Lower lobe of right lung (tissue), 2 donors: Measurements from ENCODE around the gene POFUT1. TPM values are rescaled to one million over a fixed set of nuclear protein-coding genes. Genes with fewer than 3 reads are reported as not detected.
A peak's percentile ranks its signal among the peaks of the same experiment; 100 is the strongest.

Experiments used
- ATAC-seq, 2 donors: fragments of 200-7000 bp; cut with Tn5 transposase; one replicate each; pipeline ENCODE4 v1.9.1; 2020 to 2022; ENCODE audit warnings: mild to moderate bottlenecking in 2 of 2, moderate library complexity in 2 of 2
- DNase-seq: peaks from one replicate; pipeline ENCODE4 v3.0.0-alpha.2; 2020
- H3K27ac ChIP-seq: fragments of 200-600 bp; one replicate; pipeline ENCODE4 v1.8.0; 2022
- H3K27me3 ChIP-seq: fragments of 200-600 bp; one replicate; pipeline ENCODE4 v1.8.0; 2022; ENCODE audit warnings: low read depth
- H3K36me3 ChIP-seq: fragments of 200-600 bp; one replicate; pipeline ENCODE4 v1.8.0; 2022; ENCODE audit warnings: mild to moderate bottlenecking
- H3K4me1 ChIP-seq: fragments of 200-600 bp; one replicate; pipeline ENCODE4 v1.8.0; 2022
- H3K4me3 ChIP-seq: fragments of 200-600 bp; one replicate; pipeline ENCODE4 v1.8.0; 2022; ENCODE audit warnings: mild to moderate bottlenecking
- H3K9me3 ChIP-seq: fragments of 200-600 bp; one replicate; pipeline ENCODE4 v1.8.0; 2022
- intact Hi-C: fragments of 100-400 bp; cut with DNase I; formaldehyde crosslinking; loops from one replicate; pipeline ENCODE4 v1.11.0; 2022
- total RNA-seq: library from RNA; stranded (reverse); fragmentation: NEBNext Ultra II Directional; extraction: Animal tissue kit (Norgen Biotek cat#: 25700); gene quantifications from one replicate; pipeline ENCODE4 v1.2.1, GENCODE V29; 2021
- TF ChIP-seq, protein P1 (sequence below): fragments of 200-600 bp; IDR thresholded peaks from one replicate; pipeline ENCODE4 v1.8.0; 2022; ENCODE audit warnings: antibody characterized with exemption, mild to moderate bottlenecking
- donor health status: DM: no; HTN: yes; CAD: no; lungs with severe emphysema.

The POFUT1 gene
- total RNA-seq, 1 donor from 2014 or later, result 26.1 TPM

DNA sequence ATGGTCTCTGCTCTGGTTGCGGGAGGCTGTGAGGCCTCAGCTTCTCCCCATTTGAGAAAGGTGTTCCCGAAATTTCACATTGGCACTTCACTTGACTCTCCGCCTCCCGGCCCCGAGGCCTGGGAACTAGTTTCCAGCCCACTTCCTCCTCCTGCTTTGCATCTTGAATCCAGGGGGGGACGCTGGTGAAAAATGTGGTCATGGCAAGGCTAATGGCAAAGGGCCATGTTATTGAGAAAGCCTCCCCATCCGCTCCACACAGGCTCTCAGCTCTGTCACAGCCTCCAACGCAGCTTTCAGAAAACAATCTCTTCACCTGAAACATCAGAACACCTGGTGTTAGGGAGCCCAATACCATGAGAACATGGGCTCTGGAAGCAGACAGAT is 5.7 kb upstream of the POFUT1 start:
- H3K4me3 ChIP-seq, result peak overlapping the region; percentile 7
- no peaks in the 10 kb centered on the region for H3K27me3 ChIP-seq
- TF ChIP-seq, protein P1, sequence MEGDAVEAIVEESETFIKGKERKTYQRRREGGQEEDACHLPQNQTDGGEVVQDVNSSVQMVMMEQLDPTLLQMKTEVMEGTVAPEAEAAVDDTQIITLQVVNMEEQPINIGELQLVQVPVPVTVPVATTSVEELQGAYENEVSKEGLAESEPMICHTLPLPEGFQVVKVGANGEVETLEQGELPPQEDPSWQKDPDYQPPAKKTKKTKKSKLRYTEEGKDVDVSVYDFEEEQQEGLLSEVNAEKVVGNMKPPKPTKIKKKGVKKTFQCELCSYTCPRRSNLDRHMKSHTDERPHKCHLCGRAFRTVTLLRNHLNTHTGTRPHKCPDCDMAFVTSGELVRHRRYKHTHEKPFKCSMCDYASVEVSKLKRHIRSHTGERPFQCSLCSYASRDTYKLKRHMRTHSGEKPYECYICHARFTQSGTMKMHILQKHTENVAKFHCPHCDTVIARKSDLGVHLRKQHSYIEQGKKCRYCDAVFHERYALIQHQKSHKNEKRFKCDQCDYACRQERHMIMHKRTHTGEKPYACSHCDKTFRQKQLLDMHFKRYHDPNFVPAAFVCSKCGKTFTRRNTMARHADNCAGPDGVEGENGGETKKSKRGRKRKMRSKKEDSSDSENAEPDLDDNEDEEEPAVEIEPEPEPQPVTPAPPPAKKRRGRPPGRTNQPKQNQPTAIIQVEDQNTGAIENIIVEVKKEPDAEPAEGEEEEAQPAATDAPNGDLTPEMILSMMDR, result no peak
- peak overlapping the region; percentile 94 for H3K27ac ChIP-seq
- intact Hi-C loops, result no loop called here
- H3K36me3 ChIP-seq, result peaks cover 50% of the 10 kb centered on the region
- peak; percentile 59 for DNase-seq
- peaks cover 66% of the 10 kb centered on the region for H3K4me1 ChIP-seq
- ATAC-seq, result peak; percentile 35 to 51
- no peaks in the 10 kb centered on the region for H3K9me3 ChIP-seq

DNA sequence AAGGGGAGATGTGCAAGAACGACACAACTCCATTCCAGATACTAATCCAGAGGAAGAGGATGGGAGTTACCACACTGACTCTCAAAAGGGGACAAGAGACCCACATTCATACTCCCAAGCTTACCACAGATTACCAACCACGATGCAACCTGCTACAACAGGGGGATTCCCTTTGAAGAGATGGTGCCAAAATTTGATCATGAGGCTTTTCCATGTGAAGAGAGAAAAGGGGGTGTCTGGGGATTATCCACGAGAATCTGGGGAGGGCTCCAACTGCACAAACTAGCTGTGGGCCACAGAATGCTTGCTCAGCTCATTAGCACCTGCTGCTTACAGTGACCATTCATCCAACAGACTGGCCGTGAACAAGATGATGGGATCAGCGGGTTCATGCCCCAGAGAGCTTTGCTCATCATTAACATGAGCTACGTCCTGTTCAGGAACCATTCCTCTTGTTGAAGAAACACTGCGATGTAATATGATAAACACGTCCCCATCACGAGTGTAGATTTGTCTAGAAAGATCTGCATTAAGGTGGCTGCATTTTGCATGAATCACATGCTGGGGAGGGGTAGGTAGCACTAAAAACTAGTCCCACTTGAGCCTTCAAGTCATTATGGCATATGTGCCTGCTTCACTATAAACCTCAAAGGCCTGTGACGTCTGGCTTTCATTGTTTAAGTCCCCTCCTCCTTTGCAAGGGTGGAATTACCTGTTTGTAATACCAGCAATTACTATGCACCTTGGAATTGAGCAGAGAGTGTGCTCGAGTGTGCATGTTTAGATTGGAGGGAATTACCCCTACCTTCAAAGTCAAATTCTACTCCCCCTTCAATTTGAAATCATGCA is 4.1 kb upstream of the POFUT1 start:
- TF ChIP-seq, protein P1, result no peak
- H3K27ac ChIP-seq, result peak overlapping the region; percentile 94
- H3K4me1 ChIP-seq, result peaks cover 73% of the 10 kb centered on the region
- DNase-seq, result no peak
- peak in 1 of 2 donors; percentile 13 for ATAC-seq
- no peaks in the 10 kb centered on the region for H3K9me3 ChIP-seq
- intact Hi-C loops, result no loop called here
- no peaks in the 10 kb centered on the region for H3K27me3 ChIP-seq
- H3K36me3 ChIP-seq, result peaks cover 34% of the 10 kb centered on the region
- peak overlapping the region; percentile 96 for H3K4me3 ChIP-seq

DNA sequence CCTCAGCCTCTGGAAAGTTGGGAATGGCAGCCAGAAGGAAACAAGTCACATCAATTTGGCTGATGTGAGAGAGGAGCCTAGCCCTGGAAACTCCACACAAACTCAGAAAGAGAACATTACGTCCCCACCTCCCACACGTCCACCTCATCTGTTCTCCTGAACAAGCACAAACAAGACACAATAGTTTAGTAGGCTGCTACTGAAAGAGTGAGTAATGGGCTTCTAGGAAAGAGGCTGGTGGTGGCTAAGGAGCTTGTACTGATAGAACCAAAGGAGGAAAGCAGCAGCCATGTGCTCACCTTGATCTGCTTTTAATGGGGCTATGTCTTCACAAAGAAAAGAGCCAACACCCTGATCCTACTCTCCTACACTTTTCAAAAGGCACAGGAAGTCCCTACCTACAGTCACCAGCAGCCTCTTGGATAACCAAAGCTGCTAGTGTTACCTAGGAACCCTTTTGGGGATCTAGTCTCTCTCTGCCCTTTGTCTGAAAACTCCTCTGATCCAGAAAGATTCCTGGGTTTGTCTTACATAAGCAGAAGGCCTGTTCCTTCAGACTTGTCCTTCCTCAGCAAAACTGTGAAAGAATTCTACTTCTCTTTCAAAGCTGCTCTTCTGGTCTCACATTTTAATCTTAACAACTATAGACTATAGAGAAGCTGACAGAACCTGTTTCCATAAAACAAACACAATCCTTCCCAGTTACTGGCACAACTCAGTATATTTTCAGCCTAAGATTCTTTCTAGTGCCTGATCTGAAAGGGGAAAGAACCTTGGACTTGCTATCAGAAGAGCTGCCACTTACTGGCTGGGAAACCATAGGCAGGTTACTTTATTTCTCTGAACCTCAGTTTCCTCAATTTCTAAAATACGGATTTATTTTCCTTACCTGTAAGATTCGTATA is 3.2 kb upstream of the POFUT1 start:
- Histone ChIP-seq H3K4me1 (peaks cover 79% of the 10 kb centered on the region), H3K36me3 (peaks cover 25% of the 10 kb centered on the region), H3K9me3 (no peaks in the 10 kb centered on the region), H3K27me3 (no peaks in the 10 kb centered on the region), H3K27ac (peak overlapping the region; percentile 94), H3K4me3 (peak overlapping the region; percentile 96)
- DNase-seq, result no peak
- TF ChIP-seq, protein P1, result no peak
- intact Hi-C loops, result no loop called here
- ATAC-seq, result peak; percentile 33 to 51

GRCh38 chr20:32205110-32205842 is 2.4 kb upstream of the POFUT1 start:
- H3K36me3 ChIP-seq, result peaks cover 20% of the 10 kb centered on the region
- H3K9me3 ChIP-seq, result no peaks in the 10 kb centered on the region
- H3K4me3 ChIP-seq, result peak overlapping the region; percentile 96
- TF ChIP-seq, protein P1, result no peak
- ATAC-seq (no peak), DNase-seq (no peak)
- H3K4me1 ChIP-seq, result peaks cover 79% of the 10 kb centered on the region
- H3K27ac ChIP-seq, result peak overlapping the region; percentile 94
- intact Hi-C loops, result no loop called here
- H3K27me3 ChIP-seq, result no peaks in the 10 kb centered on the region
